ENCODE results near the gene PRAMEF18. TPM values are rescaled to one million over a fixed set of nuclear protein-coding genes. Genes with fewer than 3 reads are reported as not detected.
"Not testable (repeated sequence)": the region's sequence is repeated elsewhere in the genome, so short reads cannot be mapped to it uniquely, and the experiment has no call there.

The PRAMEF18 gene
- total RNA-seq, 1 donor from 2014 or later, result not detected

DNA sequence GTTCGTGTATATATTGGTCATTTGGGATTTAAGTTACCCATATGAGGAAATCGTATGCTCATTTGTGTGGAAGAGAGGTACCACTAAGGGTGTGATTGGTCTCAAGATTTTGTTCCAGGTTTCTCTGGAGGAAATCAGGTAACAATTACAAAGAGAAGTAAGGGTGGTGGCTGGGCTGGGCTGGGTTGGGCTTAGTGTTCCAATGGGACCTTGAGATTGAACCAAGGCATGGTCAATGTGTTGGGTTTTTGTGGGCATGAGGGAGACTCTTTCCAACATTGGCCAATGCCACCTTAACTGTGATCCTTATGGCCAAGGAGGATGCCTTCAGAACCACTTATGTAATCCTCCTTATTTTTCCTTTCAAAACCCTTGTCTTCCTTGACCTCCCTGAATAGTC is 4.6 kb upstream of the PRAMEF18 start:
- DNase-seq (ENCODE audit: low spot score); H3K4me3 Mint-ChIP-seq (ENCODE audit: unreplicated experiment); H3K27me3 Mint-ChIP-seq (ENCODE audit: low read depth); H3K36me3 Mint-ChIP-seq (ENCODE audit: low read depth); H3K27ac Mint-ChIP-seq (ENCODE audit: unreplicated experiment); H3K4me1 Mint-ChIP-seq (ENCODE audit: low read depth): not testable (repeated sequence)
- peaks cover 40% of the 10 kb centered on the region for H3K9me3 Mint-ChIP-seq (ENCODE audit: low read depth)

DNA sequence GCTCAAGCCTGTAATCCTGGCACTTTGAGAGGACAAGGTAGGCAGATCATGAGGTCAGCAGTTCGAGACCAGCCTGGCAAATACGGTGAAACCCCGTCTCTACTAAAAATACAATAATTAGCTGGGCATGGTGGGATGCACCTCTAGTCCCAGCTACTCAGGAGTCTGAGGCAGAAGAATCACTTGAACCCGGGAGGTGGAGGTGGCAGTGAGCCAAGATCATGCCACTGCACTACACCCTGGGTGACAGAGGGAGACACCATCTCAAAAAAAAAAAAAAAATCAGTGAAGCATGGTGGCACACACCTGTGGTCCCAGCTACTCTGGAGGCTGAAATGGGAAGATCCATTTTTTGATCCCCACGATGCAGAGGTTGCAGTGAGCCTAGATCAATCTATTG is 4.1 kb upstream of the PRAMEF18 start:
- H3K4me3 Mint-ChIP-seq (ENCODE audit: unreplicated experiment); DNase-seq (ENCODE audit: low spot score); H3K36me3 Mint-ChIP-seq (ENCODE audit: low read depth); H3K27ac Mint-ChIP-seq (ENCODE audit: unreplicated experiment); H3K27me3 Mint-ChIP-seq (ENCODE audit: low read depth); H3K4me1 Mint-ChIP-seq (ENCODE audit: low read depth): not testable (repeated sequence)
- peaks cover 40% of the 10 kb centered on the region for H3K9me3 Mint-ChIP-seq (ENCODE audit: low read depth)

DNA sequence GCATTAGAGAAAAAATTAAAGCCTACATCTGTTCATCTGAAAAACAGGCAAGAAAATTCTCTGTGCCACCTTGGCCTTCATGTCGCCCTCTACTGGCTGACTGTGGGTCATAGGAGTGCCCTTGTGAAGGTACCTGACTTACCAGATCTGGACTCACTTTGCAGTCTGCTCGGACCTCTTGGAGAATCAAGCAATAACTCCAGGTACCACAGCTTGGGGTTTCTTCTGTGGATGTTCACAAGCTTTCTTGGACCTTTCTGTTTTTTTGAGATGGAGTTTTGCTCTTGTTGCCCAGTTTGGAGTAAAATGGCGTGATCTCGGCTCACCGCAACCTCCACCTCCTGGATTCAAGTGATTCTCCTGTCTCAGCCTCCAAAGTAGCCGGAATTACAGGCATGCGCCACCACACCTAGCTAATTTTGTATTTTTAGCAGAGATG is 2.4 kb upstream of the PRAMEF18 start:
- DNase-seq (ENCODE audit: low spot score), result no peak
- Mint-ChIP-seq H3K27ac (ENCODE audit: unreplicated experiment) (no peak overlapping the region), H3K27me3 (ENCODE audit: low read depth) (no peaks in the 10 kb centered on the region), H3K36me3 (ENCODE audit: low read depth) (no peaks in the 10 kb centered on the region), H3K4me1 (ENCODE audit: low read depth) (no peaks in the 10 kb centered on the region), H3K9me3 (ENCODE audit: low read depth) (peaks cover 37% of the 10 kb centered on the region), H3K4me3 (ENCODE audit: unreplicated experiment) (no peak overlapping the region)
- TF ChIP-seq, protein P1, sequence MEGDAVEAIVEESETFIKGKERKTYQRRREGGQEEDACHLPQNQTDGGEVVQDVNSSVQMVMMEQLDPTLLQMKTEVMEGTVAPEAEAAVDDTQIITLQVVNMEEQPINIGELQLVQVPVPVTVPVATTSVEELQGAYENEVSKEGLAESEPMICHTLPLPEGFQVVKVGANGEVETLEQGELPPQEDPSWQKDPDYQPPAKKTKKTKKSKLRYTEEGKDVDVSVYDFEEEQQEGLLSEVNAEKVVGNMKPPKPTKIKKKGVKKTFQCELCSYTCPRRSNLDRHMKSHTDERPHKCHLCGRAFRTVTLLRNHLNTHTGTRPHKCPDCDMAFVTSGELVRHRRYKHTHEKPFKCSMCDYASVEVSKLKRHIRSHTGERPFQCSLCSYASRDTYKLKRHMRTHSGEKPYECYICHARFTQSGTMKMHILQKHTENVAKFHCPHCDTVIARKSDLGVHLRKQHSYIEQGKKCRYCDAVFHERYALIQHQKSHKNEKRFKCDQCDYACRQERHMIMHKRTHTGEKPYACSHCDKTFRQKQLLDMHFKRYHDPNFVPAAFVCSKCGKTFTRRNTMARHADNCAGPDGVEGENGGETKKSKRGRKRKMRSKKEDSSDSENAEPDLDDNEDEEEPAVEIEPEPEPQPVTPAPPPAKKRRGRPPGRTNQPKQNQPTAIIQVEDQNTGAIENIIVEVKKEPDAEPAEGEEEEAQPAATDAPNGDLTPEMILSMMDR (IDR thresholded peaks at IDR 0.05), result no peak

DNA sequence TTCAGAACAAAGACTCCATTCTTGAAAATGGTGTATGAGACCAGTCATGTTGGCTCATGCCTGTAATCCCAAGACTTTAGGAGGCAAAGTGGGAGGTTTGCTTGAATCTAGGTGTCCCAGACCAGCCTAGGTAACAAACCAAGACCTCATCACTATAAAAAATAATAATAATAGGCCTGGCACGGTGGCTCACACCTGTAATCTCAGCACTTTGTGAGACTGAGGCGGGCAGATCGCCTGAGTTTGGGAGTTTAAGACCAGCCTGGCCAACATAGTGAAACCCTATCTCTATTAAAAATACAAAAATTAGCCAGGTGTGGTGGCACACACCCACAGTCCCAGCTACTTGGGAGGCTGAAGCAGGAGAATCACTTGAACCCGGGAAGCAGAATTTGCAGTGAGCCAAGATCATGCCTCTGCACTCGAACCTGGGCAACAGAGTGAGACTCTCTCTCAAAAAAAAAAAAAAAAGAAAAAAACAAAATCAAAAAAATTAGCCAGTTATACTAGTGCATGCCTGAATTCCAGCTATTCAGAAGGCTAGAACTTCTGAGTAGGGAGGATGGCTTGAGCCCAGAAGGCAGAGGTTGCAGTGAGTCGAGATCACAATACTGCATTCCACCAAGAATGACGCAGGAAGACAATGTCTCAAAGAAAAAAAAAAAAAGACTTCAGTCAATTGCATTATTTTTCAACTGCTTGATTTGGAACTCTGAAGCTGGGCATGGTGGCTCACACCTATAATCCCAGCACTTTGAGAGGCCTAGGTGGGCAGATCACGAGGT is 1.5 kb upstream of the PRAMEF18 start:
- not testable (repeated sequence) for H3K36me3 Mint-ChIP-seq (ENCODE audit: low read depth); H3K4me3 Mint-ChIP-seq (ENCODE audit: unreplicated experiment); H3K27ac Mint-ChIP-seq (ENCODE audit: unreplicated experiment); H3K4me1 Mint-ChIP-seq (ENCODE audit: low read depth); H3K27me3 Mint-ChIP-seq (ENCODE audit: low read depth)
- DNase-seq (ENCODE audit: low spot score), result peak; percentile 39
- peaks cover 31% of the 10 kb centered on the region for H3K9me3 Mint-ChIP-seq (ENCODE audit: low read depth)

DNA sequence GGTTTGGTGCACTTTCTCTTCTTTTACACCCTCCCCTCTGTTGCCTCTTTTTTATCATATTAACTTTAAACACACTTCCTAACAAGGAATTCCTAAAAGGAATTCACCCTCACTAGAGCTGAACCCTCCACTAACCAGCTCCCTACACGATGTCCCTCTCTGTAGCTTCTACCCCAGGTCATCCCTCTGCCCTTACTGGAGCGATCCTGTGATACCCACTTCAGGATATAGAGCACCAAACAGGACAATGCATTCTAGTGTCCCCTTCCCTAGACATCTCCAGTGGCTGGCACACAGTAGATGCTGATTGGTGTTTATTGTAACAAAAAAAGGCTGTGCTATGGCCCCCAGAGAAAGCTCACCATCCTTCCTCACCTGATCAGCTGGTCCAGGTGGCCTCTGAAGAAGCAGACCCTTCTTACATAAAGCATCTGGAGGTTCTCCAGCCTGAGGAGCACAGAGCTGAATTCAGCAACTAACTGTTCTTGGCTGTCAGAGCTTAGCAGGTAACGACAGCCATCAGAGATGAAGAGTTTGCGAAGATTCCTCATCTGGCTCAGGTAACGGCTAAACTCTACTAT is 1.4 kb downstream of the PRAMEF18 start:
- no peaks in the 10 kb centered on the region for H3K4me1 Mint-ChIP-seq (ENCODE audit: low read depth)
- no peaks in the 10 kb centered on the region for H3K36me3 Mint-ChIP-seq (ENCODE audit: low read depth)
- DNase-seq (ENCODE audit: low spot score), result peak; percentile 34
- H3K4me3 Mint-ChIP-seq (ENCODE audit: unreplicated experiment), result no peak overlapping the region
- TF ChIP-seq, protein P1 (IDR thresholded peaks at IDR 0.05), result no peak
- H3K9me3 Mint-ChIP-seq (ENCODE audit: low read depth), result peaks cover 12% of the 10 kb centered on the region
- H3K27ac Mint-ChIP-seq (ENCODE audit: unreplicated experiment), result no peak overlapping the region
- no peaks in the 10 kb centered on the region for H3K27me3 Mint-ChIP-seq (ENCODE audit: low read depth)

DNA sequence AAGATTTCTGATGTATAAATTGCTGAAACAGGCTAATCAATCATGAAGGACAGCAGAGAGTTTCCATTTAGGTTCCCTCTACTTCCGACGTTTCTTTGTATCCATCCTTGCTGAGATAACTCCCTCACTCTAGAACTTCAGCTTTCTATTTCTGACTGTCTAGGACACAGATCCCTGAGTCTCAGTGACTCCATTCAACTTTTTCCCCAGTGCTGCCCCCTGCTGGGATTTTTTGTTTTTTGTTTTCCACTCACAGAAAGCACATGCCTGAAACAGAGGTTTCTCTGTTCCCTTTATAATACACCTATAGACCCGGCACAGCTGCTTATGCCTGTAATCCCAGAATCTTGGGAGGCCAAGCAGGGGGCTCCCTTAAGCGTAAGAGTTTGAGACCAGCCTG is 3.2 kb downstream of the PRAMEF18 start:
- not testable (repeated sequence) for H3K9me3 Mint-ChIP-seq (ENCODE audit: low read depth); H3K27me3 Mint-ChIP-seq (ENCODE audit: low read depth); H3K27ac Mint-ChIP-seq (ENCODE audit: unreplicated experiment); H3K36me3 Mint-ChIP-seq (ENCODE audit: low read depth); H3K4me1 Mint-ChIP-seq (ENCODE audit: low read depth); DNase-seq (ENCODE audit: low spot score); H3K4me3 Mint-ChIP-seq (ENCODE audit: unreplicated experiment)

DNA sequence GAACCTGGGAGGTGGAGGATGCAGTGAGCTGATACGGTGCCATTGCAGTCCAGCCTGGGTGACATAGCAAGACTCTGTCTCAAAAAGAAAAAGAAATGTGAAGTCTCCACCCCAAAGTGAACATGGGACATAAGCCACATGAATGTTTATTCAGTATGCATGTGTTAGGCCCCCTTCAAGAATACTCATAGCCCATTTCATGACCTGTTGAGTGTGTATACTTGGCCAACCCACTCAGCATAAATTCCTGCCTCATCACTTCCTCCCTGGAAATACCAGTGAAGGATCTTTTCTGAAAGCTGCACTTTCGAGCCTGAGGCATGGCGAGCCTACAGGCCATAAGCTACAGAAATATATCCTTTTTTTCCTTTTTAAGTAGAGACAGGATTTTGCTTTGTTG is 6.8 kb downstream of the PRAMEF18 start:
- H3K27ac Mint-ChIP-seq (ENCODE audit: unreplicated experiment); H3K9me3 Mint-ChIP-seq (ENCODE audit: low read depth); H3K36me3 Mint-ChIP-seq (ENCODE audit: low read depth); H3K27me3 Mint-ChIP-seq (ENCODE audit: low read depth); H3K4me3 Mint-ChIP-seq (ENCODE audit: unreplicated experiment); H3K4me1 Mint-ChIP-seq (ENCODE audit: low read depth); DNase-seq (ENCODE audit: low spot score): not testable (repeated sequence)

DNA sequence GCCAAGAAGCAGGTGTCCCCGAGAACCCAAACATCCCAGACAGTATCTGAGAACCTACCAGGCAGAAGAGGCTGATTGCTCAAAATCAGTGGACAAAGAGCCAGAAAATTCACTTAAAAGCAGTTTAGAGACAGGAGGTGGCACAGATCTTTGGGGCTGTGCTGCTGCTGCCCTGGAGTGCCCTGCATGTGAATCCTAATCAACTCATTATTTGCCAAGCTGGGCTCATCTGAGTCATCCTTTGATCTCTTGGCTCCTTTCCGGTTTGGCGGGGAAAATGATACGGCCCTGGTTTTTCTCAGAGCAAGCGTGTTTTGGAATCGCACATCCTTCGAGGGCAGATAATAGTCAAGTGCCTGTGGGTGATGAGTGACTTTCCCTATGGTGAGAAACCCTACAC is 9.3 kb downstream of the PRAMEF18 start:
- H3K4me1 Mint-ChIP-seq (ENCODE audit: low read depth); H3K36me3 Mint-ChIP-seq (ENCODE audit: low read depth); H3K9me3 Mint-ChIP-seq (ENCODE audit: low read depth); H3K27ac Mint-ChIP-seq (ENCODE audit: unreplicated experiment); H3K4me3 Mint-ChIP-seq (ENCODE audit: unreplicated experiment); H3K27me3 Mint-ChIP-seq (ENCODE audit: low read depth); DNase-seq (ENCODE audit: low spot score): not testable (repeated sequence)

DNA sequence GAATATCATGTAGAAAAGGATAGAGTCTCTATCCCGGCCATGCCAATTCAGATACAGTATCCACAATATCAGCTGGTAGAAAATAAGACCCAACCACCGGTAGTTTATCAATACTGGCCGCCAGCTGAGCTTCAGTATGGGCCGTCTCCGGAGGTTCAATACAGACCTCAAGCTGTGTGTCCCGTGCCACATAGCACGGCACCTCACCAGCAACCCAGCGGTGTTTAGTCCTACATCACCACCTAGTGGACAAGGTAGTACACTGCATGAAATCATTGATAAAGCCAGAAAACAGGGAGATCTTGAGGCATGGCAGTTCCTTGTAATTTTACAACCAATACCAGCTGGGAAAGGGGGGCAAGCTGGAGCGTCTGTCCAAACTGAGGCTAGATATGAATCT is 17.2 kb downstream of the PRAMEF18 start:
- H3K4me1 Mint-ChIP-seq (ENCODE audit: low read depth); H3K4me3 Mint-ChIP-seq (ENCODE audit: unreplicated experiment); H3K36me3 Mint-ChIP-seq (ENCODE audit: low read depth); H3K9me3 Mint-ChIP-seq (ENCODE audit: low read depth); H3K27ac Mint-ChIP-seq (ENCODE audit: unreplicated experiment); H3K27me3 Mint-ChIP-seq (ENCODE audit: low read depth); DNase-seq (ENCODE audit: low spot score): not testable (repeated sequence)

DNA sequence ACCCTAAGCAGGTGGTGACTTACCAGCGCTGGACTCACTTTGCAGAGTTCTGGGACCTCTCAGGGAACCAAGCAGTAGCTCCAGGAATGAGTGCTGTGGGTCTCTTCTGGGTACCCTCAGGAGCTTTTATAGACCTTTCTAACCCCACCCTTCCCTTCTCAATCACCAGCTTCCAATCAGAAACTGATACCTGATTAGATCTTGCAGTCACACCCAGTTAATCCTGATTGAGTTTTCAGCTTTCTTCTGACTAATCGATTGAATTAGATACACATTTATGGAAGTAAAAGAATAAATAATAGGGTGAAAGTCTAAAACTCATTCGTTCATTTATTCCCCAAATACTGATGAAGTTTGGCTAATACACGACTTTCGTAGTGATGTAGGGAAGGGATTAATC is 24.6 kb downstream of the PRAMEF18 start, which contains the start of gene PRAMEF13:
PRAMEF13 (minus strand) TSS at position 101 of the 400 bp plus-strand sequence. CDS start 1,820 bp downstream, outside the sequence.
- not testable (repeated sequence) for H3K27me3 Mint-ChIP-seq (ENCODE audit: low read depth); H3K9me3 Mint-ChIP-seq (ENCODE audit: low read depth); H3K4me3 Mint-ChIP-seq (ENCODE audit: unreplicated experiment); H3K36me3 Mint-ChIP-seq (ENCODE audit: low read depth); DNase-seq (ENCODE audit: low spot score); H3K4me1 Mint-ChIP-seq (ENCODE audit: low read depth); H3K27ac Mint-ChIP-seq (ENCODE audit: unreplicated experiment)

All from chondrocyte (in vitro differentiated cells).